ENCODE results near the gene GPR39.

The GPR39 gene

DNA sequence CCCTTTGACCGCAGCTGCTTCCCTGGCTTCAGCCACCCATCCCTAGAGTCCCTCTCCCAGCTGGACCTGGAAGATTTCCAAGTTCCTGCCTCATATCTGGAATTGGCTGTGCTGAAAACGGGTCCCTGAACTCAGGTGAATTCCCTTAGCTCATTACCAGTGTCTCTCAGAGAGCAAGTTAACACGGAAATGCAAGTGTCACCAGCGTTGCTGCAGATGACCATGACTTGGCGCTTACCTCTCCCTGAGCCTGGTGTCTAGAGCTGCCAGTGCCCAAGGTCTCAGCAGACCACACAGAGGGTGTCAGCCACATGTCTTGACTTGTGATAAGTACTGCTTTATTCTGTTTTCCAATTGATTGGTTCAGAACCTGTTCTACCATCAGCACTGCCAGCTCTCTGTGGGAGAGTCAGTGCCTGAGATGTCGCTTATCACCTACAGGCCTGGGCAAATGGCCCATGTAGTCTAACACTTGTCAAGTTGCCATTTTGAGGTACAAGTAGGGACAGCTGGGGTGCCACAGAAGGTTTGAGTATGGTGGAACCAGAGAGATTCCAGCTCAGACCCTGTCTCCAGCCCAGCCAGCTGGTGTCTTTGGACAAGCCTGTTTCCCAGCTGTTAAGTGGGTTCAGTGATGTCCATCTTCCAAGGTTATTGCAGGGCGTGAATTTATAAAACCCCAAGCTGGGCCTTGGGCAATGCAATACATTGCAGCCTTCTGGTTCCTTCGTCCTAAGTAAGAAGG lies 204.7 kb downstream of the GPR39 start:
- H3K27ac ChIP-seq, result no peak overlapping the region
- no peak for DNase-seq (ENCODE audit: low read depth, low spot score)

DNA sequence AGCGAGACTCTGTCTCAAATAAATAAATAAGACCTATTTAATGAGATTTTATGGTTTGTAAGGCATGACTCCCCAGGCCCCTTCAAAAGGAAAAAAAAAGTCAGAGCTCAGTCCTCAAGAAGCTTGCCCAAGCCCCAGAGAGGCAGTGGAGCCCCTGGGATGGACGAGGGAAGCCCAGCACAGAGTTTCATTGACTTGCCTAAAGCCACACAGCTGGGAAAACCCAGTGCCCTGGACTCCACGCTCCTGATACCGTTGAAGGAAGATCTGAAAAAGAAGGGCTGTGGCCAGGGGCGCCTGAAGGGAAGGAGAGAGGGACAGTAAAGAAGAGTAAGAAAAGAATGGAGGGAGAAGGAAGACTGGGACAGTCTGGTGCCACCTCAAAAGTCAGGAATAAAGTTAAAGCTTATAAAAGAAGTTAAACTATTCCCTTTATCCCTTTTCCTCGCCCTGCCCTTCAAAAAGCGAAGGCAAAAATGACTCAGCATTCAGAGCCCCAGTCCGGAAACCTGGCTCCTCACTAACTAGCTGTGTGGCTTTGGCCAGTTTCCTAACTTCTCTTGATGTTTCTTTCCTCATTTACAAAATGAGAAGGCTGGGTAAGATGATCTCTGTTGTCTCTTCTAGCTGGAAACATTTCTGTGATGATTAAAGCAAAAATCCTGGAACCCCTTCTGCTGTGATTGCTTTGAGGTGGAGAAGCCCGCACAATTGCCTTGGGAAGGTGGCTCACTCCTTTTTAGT lies 206.7 kb downstream of the GPR39 start:
- no peak overlapping the region for H3K27ac ChIP-seq
- no peak for DNase-seq (ENCODE audit: low read depth, low spot score)

- no peak overlapping the region for H3K27ac ChIP-seq
- no peak for DNase-seq (ENCODE audit: low read depth, low spot score)
Observed at GRCh38 chr2:132627536-132627935, 210.9 kb downstream of the GPR39 start.

- H3K27ac ChIP-seq, result no peak overlapping the region
- no peak for DNase-seq (ENCODE audit: low read depth, low spot score)
Observed at GRCh38 chr2:132632000-132632649, 215.5 kb downstream of the GPR39 start.

GRCh38 chr2:132633635-132634034 lies 217.0 kb downstream of the GPR39 start:
- no peak for DNase-seq (ENCODE audit: low read depth, low spot score)
- H3K27ac ChIP-seq, result no peak overlapping the region

DNA sequence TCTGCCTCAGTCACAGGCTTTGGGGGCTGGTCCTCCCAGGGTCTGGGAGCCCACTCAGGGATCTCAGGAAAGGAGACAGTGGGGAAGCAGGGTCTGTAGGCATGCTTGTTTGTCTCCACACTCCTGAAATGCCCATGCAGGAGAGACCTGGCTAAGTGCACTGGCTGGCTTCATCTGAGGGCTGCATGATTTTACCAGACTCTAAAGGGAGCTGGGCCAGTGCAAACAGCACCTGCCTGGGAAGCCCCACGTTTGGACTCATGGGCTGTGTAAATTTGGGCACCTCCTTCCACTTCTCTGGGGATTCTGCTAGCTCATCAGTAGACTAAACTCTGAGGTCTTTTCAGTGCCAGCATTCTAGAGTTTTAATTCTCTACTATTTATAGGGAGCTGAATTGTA lies 219.7 kb downstream of the GPR39 start:
- no peak for DNase-seq (ENCODE audit: low read depth, low spot score)
- H3K27ac ChIP-seq, result no peak overlapping the region

GRCh38 chr2:132638313-132639040 lies 221.9 kb downstream of the GPR39 start:
- DNase-seq (ENCODE audit: low read depth, low spot score), result no peak
- no peak overlapping the region for H3K27ac ChIP-seq

DNA sequence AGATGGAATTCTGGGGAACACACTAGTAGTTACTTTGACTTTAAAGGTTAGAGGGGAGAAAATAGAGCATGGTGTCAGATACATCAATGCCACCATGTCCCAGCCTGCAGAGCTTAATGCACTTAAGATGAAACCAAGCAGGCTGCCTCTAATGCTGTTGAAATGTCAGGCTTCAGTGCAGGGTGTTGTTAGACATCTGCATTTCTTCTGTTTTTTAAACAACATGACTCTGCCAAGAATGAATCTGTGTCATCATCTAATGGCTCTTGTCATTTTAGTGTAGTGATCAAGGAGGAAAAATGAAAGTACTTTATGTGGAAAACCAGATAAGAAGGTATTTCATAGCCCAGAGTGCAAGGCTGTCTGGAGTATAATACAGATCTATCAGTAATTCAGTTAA lies 223.5 kb downstream of the GPR39 start:
- no peak for DNase-seq (ENCODE audit: low read depth, low spot score)
- no peak overlapping the region for H3K27ac ChIP-seq

DNA sequence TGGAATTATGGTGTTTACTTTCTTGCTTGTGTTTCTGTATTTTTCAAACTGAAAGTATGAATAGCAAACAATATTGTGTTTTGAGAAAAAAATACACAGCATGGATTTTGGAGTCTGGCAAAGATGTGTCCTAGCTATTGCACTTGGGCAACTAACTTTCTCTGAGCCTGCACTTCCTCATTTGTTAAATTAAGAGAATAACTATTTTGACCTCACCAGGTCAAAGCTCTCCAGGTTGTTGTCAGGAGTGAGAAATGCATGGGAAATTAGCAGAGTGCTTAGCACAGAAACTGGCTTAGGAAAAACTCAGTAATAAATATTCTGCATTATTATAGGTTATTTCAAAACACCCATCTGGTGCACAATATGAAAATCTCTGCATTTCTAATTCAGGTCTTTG lies 225.2 kb downstream of the GPR39 start:
- no peak for DNase-seq (ENCODE audit: low read depth, low spot score)
- H3K27ac ChIP-seq, result no peak overlapping the region

GRCh38 chr2:132642415-132642814 lies 225.8 kb downstream of the GPR39 start:
- no peak for DNase-seq (ENCODE audit: low read depth, low spot score)
- H3K27ac ChIP-seq, result no peak overlapping the region

GRCh38 chr2:132645176-132645575 lies 228.6 kb downstream of the GPR39 start:
- DNase-seq (ENCODE audit: low read depth, low spot score), result no peak
- no peak overlapping the region for H3K27ac ChIP-seq

DNA sequence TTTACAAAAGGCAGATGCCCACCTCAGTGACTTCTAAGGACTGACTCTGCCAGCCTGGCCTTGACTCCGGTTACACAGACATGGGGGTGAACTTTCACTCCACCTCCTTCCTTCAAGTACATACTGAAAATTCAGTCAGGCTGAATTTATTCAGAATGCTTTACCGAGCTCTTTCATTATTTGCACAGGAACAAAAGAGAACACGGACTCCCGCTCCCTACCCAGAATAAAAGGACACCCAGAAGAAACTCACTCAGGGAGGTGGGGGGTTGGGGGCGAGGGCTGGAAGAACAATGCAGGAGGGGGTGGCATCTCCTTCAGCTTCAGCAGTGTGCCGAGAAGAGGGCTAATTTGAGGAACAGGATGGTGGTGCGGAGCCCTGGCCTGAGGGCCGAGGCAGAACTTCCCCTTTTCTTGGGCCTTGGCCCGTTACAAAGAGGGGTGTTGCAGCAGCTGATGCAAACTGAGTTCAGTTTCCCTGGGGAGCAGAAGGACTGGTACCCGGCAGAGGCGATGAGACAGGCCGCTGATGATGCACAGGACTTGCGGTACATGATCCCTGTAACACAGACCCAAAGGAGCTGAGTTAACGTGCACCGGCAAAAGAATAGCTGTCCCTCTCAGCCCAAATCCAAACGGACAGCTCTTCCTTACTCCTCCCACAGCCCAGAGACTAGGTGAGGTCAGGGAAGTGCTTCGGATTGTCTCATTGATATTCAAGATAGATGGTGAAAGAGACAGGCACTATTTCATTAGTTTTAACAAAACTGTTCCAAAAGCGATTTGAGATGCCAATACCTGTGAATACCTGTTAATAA lies 229.3 kb downstream of the GPR39 start:
- no peak for DNase-seq (ENCODE audit: low read depth, low spot score)

GRCh38 chr2:132646540-132647108 lies 230.0 kb downstream of the GPR39 start:
- no peak for DNase-seq (ENCODE audit: low read depth, low spot score)
- H3K27ac ChIP-seq, result no peak overlapping the region

More for the DNA sequence above, 229.3 kb downstream of the GPR39 start:
- no peak overlapping the region for H3K27ac ChIP-seq

DNA sequence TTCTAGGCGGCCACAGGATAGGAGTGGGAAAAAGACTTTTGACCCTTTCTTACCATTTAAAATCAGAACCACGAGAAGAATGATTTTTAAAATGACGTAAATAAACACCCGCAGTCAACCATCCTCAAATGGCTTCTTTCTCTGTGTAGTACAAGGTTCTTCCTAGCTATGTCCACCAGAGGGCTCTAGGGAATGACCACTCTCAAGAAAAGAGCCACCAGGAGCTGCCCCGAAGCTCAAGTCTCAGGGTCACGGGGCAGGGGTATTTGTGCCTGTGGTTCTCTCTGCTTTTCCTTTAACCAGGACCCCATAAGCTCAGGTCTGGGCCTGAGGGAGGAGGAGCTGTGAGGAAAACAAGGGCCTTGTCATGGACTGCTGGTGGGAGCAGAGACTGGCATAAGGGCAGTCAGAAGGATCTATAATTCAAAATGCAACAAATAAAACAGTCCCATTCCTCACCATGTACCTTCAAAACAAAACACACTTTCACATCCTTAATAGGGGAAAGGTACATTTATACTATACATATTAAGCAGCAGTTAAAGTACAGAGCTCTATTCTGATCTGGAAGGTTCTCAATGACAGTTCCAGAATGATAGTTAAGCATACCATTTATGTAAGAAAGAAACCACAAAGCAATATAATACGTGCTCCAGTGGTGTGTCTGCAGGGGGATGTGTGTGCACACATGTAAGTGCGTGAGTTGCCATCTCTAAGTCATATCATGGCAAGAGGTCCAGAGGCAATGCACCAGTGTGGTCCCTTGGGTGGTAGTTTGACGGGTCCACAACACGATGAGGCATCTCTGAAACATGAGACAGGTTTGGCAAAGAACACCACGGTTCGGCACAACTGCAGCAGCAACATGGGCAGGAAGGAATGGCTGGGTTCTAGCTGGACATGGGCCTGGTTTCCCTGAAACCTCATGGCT lies 234.8 kb downstream of the GPR39 start:
- no peak overlapping the region for H3K27ac ChIP-seq
- DNase-seq (ENCODE audit: low read depth, low spot score), result no peak

DNA sequence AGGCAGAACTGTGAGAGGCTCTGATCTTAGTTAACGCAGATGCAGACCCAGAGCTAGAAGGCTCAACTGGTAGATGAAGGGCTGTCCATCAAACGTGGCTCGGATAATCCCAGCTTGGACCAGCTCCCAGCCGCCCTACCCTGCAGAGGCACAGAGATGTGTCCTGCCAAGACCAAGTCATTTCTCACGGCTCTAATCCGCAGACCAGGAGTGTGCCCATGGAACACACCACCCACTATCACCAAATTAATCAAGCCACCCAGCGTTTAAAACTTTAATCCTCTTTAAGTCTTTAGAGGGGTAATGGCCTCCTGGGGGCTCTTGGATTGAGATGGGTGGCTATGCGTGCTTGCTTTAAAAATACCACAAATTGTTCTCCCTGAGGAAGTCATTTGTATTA lies 235.9 kb downstream of the GPR39 start:
- no peak for DNase-seq (ENCODE audit: low read depth, low spot score)
- H3K27ac ChIP-seq, result no peak overlapping the region

GRCh38 chr2:132654335-132654734 lies 237.7 kb downstream of the GPR39 start:
- DNase-seq (ENCODE audit: low read depth, low spot score), result no peak
- no peak overlapping the region for H3K27ac ChIP-seq

- peak; percentile 51 for DNase-seq (ENCODE audit: low read depth, low spot score)
- no peak overlapping the region for H3K27ac ChIP-seq
Observed at GRCh38 chr2:132654968-132655367, 238.4 kb downstream of the GPR39 start.

DNA sequence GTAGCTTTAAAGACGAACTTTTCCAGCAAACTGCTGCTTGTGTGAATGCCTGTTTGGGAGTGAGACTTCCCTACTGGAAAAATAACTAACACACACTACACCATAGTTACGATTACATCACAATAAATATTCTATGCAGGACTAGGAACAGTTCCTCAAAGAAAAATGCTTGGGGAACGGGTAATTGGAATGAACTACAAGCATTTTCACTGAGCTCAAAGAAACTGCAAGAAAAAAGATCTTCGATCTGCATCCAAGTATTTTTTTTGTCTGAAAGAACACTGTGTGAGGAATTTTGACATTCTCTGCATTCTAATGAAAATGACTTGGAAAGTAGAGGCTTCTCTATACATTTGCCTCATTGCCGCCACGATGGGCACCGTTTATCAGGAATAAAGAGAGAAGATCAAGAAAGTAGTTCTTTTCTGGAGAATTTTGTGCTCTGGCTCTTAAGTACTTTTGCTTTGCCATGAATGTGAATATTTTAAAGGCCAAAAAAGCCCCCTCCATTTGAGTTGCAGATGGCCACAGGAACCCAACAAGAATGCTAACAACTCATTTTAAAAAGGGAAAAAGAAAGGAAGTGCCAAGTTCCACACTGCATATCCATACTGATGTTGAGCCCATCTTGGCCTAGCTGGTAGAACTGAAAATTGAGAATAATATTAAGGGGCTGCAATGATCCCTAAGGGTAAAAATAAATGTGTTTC lies 239.8 kb downstream of the GPR39 start:
- DNase-seq (ENCODE audit: low read depth, low spot score), result no peak
- no peak overlapping the region for H3K27ac ChIP-seq
